SH-SY5Y (cell line): ENCODE measurements around the gene CHGA.

Source experiments
- GATA2 ChIP-seq: IDR thresholded peaks from 2 replicates; pipeline ENCODE4 v1.6.1; 2011; ENCODE audit warnings: mild to moderate bottlenecking, low read depth, low read length
- GATA3 ChIP-seq: IDR thresholded peaks from 2 replicates; pipeline ENCODE4 v1.6.1; 2011; ENCODE audit warnings: low read depth, mild to moderate bottlenecking, low read length, moderate library complexity

The CHGA gene

GRCh38 chr14:92941531-92941930 is 18.6 kb downstream of the CHGA start:
- TF ChIP-seq GATA2 (no peak), GATA3 (no peak)

GRCh38 chr14:92942136-92942535 is 19.2 kb downstream of the CHGA start:
- TF ChIP-seq GATA2 (no peak), GATA3 (no peak)

- TF ChIP-seq GATA3 (no peak), GATA2 (no peak)
These were observed 19.6 kb downstream of the CHGA start for GRCh38 chr14:92942576-92942975.

- TF ChIP-seq GATA3 (no peak), GATA2 (no peak)
These were observed 20.2 kb downstream of the CHGA start for GRCh38 chr14:92942976-92943710.

GRCh38 chr14:92943855-92944570 is 21.1 kb downstream of the CHGA start:
- TF ChIP-seq GATA3 (no peak), GATA2 (no peak)

DNA sequence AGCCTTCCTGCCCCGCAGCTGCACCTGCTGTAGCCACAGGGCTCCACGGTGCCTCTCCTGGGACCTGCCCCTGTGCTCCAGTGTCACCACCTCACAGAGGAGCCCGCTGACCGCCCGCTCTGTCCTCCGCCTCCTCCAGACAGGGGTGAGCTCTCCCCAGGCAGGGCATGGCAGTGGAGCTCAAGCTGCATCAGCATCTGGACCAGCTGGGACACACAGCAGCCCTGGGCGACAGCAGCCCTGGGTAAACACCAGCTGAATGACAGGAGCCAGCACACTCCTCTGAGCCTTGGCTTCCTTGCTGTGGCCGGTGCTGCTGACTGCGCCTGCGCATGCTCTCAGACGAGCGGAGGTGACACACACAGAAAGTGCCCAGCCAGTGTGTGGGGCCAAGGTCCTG is 22.0 kb downstream of the CHGA start:
- TF ChIP-seq GATA3: no peak
- no peak for TF ChIP-seq GATA2

DNA sequence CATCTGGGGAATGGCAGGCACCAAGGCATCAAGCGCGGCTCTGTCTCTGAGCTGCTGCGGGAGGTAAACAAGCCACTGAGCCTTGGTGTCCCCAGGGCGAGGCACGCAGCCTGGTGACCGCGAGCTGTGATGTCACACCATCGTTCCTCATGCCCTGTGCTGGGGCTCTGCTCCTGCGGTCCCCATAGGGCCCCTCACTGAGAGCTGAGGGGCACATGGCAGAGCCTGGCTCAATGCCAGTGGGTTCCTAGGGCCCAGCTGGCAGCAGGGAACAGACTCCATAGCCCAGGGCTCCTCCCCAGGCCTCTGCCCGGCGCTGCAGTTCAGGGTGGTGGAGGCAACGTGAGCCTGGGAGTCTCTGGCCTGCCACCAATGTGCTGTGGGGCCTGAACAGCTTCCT is 22.6 kb downstream of the CHGA start:
- no peak for TF ChIP-seq GATA2
- TF ChIP-seq GATA3: no peak

- TF ChIP-seq GATA2 (no peak), GATA3 (no peak)
These were observed 23.3 kb downstream of the CHGA start for GRCh38 chr14:92945959-92946846.

GRCh38 chr14:92946847-92947545 is 24.0 kb downstream of the CHGA start:
- TF ChIP-seq GATA3 (no peak), GATA2 (no peak)

DNA sequence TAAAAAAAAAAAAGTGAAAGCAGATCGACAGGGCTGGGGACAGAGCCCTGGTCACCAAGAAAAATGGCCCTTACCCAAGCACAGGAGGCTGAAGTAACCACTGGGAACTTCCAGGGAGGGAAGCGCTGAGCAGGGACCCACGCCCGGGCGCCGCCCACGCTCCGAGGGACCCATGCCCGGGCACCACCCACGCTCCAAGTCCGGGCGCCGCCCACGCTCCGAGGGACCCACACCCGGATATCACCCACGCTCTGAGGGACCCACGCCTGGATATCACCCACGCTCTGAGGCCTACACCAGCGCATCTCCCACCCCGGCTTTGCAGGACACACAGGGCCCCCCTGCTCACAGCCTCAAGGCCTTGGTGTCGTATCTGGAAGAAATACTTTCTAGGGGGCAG is 25.7 kb downstream of the CHGA start:
- no peak for TF ChIP-seq GATA3
- no peak for TF ChIP-seq GATA2

GRCh38 chr14:92949496-92950192 is 26.7 kb downstream of the CHGA start:
- TF ChIP-seq GATA2 (no peak), GATA3 (no peak)

GRCh38 chr14:92950193-92950540 is 27.2 kb downstream of the CHGA start:
- TF ChIP-seq GATA2 (no peak), GATA3 (no peak)

DNA sequence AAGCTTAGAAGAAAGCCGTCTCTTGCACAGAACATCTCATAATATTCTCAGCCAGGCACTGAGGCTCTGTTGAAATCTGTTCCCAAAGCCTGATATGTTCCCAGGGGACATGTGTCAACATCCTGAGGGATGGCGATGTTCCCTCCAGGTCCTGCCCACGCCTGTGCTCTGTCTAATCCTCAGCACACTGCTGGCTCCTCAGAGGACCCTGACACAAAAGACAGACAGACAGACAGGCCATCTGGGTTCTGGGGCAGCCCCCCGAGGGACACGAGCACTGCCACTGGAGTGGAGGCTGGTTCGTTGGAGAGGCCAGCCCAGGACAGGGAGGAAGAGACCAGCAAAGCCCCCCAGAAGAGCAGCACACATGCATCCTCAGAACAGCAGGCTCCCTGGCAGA is 27.8 kb downstream of the CHGA start:
- TF ChIP-seq GATA2 (no peak), GATA3 (no peak)
